SK-N-SH treated with all-trans-retinoic acid at 6 μM for 48 hours (cell line): ENCODE measurements around the gene COL3A1.

ENCODE experiments used
- CSDC2 ChIP-seq: fragments of 250-450 bp; sonication (Bioruptor Pico); IDR thresholded peaks from 2 replicates; pipeline ENCODE4 v1.5.0; 2020; ENCODE audit warnings: mild to moderate bottlenecking, moderate library complexity
- PATZ1 ChIP-seq: fragments of 250-450 bp; sonication (Bioruptor Pico); IDR thresholded peaks from 2 replicates; pipeline ENCODE4 v1.8.0; 2020; ENCODE audit warnings: mild to moderate bottlenecking, moderate library complexity, borderline replicate concordance
- TOX ChIP-seq: fragments of 250-450 bp; sonication (Bioruptor Pico); IDR thresholded peaks from 2 replicates; pipeline ENCODE4 v1.8.0; 2021; ENCODE audit warnings: mild to moderate bottlenecking, moderate library complexity, borderline replicate concordance
- ZFP3 ChIP-seq: fragments of 250-450 bp; sonication (Bioruptor Pico); IDR thresholded peaks from 2 replicates; pipeline ENCODE4 v1.5.0; 2020; ENCODE audit warnings: mild to moderate bottlenecking, moderate library complexity
- ZNF565 ChIP-seq: fragments of 450-650 bp; formaldehyde crosslinking; conservative IDR thresholded peaks from 2 replicates; pipeline ENCODE4 v1.5.0; 2020; ENCODE audit warnings: low read depth, mild to moderate bottlenecking, moderate library complexity
- ZNF70 ChIP-seq: fragments of 450-650 bp; formaldehyde crosslinking; IDR thresholded peaks from 2 replicates; pipeline ENCODE4 v1.5.0; 2020; ENCODE audit warnings: mild to moderate bottlenecking, moderate library complexity
- ZNF8 ChIP-seq: fragments of 450-650 bp; formaldehyde crosslinking; IDR thresholded peaks from 2 replicates; pipeline ENCODE4 v1.5.0; 2020; ENCODE audit warnings: mild to moderate bottlenecking, moderate library complexity

- TF ChIP-seq TOX (no peak), ZFP3 (no peak), PATZ1 (CRISPR knock-in tag) (no peak), CSDC2 (CRISPR knock-in tag) (no peak), ZNF565 (CRISPR knock-in tag) (no peak), ZNF8 (no peak), ZNF70 (CRISPR knock-in tag) (no peak)
Observed at GRCh38 chr2:188963741-188964140, 10.4 kb upstream of the COL3A1 start.
